Measurements from ENCODE around the gene CEP250.

The CEP250 gene

GRCh38 chr20:35454881-35455609 is at the start of gene CEP250:
Gene CEP250, plus strand, starts transcription at chr20:35455598. Its CDS starts 6,770 bp downstream, at chr20:35462368.
- peak within 1 kb of the TSS; percentile 73 to 97 for H3K4me3 ChIP-seq
- no peaks in the 10 kb centered on the region for H3K27me3 ChIP-seq
- H3K36me3 ChIP-seq, result peaks cover 0 to 3% (median 0%) of the 10 kb centered on the region in 3 donors
- peak; percentile 93 to 95 for DNase-seq
- H3K27ac ChIP-seq, result peak within 1 kb of the TSS; percentile 88 to 91
- no peaks in the 10 kb centered on the region for H3K9me3 ChIP-seq
- peaks cover 0 to 9% (median 8%) of the 10 kb centered on the region in 4 donors for H3K4me1 ChIP-seq
- TF ChIP-seq CTCF (IDR thresholded peaks at IDR 0.05), result no peak
- intact Hi-C loops (cut with DNase I; ENCODE audit: low total_unique reads), result no loop called here

- DNase-seq, result no peak
- H3K36me3 ChIP-seq, result peaks cover 49 to 53% (median 51%) of the 10 kb centered on the region in 3 donors
- TF ChIP-seq CTCF (IDR thresholded peaks at IDR 0.05), result no peak
- H3K9me3 ChIP-seq, result peaks cover 0 to 4% (median 0%) of the 10 kb centered on the region in 3 donors
- intact Hi-C loops (cut with DNase I; ENCODE audit: low total_unique reads), result no loop called here
- H3K27me3 ChIP-seq, result no peaks in the 10 kb centered on the region
- no peak overlapping the region for H3K27ac ChIP-seq
- no peak overlapping the region for H3K4me3 ChIP-seq
- H3K4me1 ChIP-seq, result peaks cover 0 to 1% (median 1%) of the 10 kb centered on the region in 4 donors
Observed at GRCh38 chr20:35405775-35406174, 49.6 kb upstream of the CEP250 start.

GRCh38 chr20:35408270-35408669 is 47.1 kb upstream of the CEP250 start:
- no peak overlapping the region for H3K27ac ChIP-seq
- H3K27me3 ChIP-seq, result no peaks in the 10 kb centered on the region
- no peak for DNase-seq
- no peak for TF ChIP-seq CTCF (IDR thresholded peaks at IDR 0.05)
- peaks cover 49 to 53% (median 51%) of the 10 kb centered on the region in 3 donors for H3K36me3 ChIP-seq
- intact Hi-C loops (cut with DNase I; ENCODE audit: low total_unique reads), result no loop called here
- peaks cover 0 to 4% (median 0%) of the 10 kb centered on the region in 3 donors for H3K9me3 ChIP-seq
- H3K4me1 ChIP-seq, result peaks cover 0 to 12% (median 8%) of the 10 kb centered on the region in 4 donors
- no peak overlapping the region for H3K4me3 ChIP-seq

- no peak for TF ChIP-seq CTCF (IDR thresholded peaks at IDR 0.05)
- no peak for DNase-seq
- Histone ChIP-seq H3K9me3 (peaks cover 0 to 4% (median 0%) of the 10 kb centered on the region in 3 donors), H3K36me3 (peaks cover 48 to 51% (median 50%) of the 10 kb centered on the region in 3 donors), H3K27me3 (no peaks in the 10 kb centered on the region), H3K4me1 (peaks cover 0 to 12% (median 8%) of the 10 kb centered on the region in 4 donors), H3K27ac (no peak overlapping the region), H3K4me3 (no peak overlapping the region)
- intact Hi-C loops (cut with DNase I; ENCODE audit: low total_unique reads), result no loop called here
Observed at GRCh38 chr20:35409542-35409941, 45.9 kb upstream of the CEP250 start.

GRCh38 chr20:35410613-35411012 is 44.8 kb upstream of the CEP250 start:
- Histone ChIP-seq H3K9me3 (peaks cover 0 to 4% (median 0%) of the 10 kb centered on the region in 3 donors), H3K36me3 (peaks cover 39 to 42% (median 42%) of the 10 kb centered on the region in 3 donors), H3K27ac (no peak overlapping the region), H3K4me1 (peaks cover 0 to 12% (median 8%) of the 10 kb centered on the region in 4 donors), H3K4me3 (no peak overlapping the region), H3K27me3 (no peaks in the 10 kb centered on the region)
- DNase-seq, result no peak
- no peak for TF ChIP-seq CTCF (IDR thresholded peaks at IDR 0.05)
- intact Hi-C loops (cut with DNase I; ENCODE audit: low total_unique reads), result no loop called here
